ENCODE results near the gene STARD5.
A peak's percentile ranks its signal among the peaks of the same experiment; 100 is the strongest.

The STARD5 gene

DNA sequence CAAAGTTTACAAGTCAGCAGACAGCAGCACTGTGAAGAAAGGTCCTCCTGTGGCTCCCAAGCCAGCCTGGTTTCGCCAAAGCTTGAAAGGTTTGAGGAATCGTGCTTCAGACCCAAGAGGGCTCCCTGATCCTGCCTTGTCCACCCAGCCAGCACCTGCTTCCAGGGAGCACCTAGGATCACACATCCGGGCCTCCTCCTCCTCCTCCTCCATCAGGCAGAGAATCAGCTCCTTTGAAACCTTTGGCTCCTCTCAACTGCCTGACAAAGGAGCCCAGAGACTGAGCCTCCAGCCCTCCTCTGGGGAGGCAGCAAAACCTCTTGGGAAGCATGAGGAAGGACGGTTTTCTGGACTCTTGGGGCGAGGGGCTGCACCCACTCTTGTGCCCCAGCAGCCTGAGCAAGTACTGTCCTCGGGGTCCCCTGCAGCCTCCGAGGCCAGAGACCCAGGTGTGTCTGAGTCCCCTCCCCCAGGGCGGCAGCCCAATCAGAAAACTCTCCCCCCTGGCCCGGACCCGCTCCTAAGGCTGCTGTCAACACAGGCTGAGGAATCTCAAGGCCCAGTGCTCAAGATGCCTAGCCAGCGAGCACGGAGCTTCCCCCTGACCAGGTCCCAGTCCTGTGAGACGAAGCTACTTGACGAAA is 24.2 kb downstream of the STARD5 start:
- DNase-seq (ENCODE audit: low read depth in 1 of 2, low spot score in 1 of 2) = no peak
- TF ChIP-seq GABPA (IDR thresholded peaks at IDR 0.05; ENCODE audit: low read depth) (no peak), REST (IDR thresholded peaks at IDR 0.05; ENCODE audit: insufficient replicate concordance, low read depth) (no peak), SPI1 (IDR thresholded peaks at IDR 0.05; ENCODE audit: borderline replicate concordance, low read depth) (no peak), CTCF (IDR thresholded peaks at IDR 0.05; ENCODE audit: insufficient read depth, low read length) (no peak), POLR2AphosphoS5 (IDR thresholded peaks at IDR 0.05; ENCODE audit: low read depth) (no peak)
- Histone ChIP-seq H3K27me3 (ENCODE audit: insufficient read depth, poor library complexity, severe bottlenecking) (no peaks in the 10 kb centered on the region), H3K4me3 (replicated peaks; ENCODE audit: insufficient read depth, low read length) (no peak overlapping the region), H3K27ac (replicated peaks) (no peak overlapping the region)

- TF ChIP-seq SPI1 (IDR thresholded peaks at IDR 0.05; ENCODE audit: borderline replicate concordance, low read depth) = no peak
- no peak for TF ChIP-seq CTCF (IDR thresholded peaks at IDR 0.05; ENCODE audit: insufficient read depth, low read length)
- TF ChIP-seq POLR2AphosphoS5 (IDR thresholded peaks at IDR 0.05; ENCODE audit: low read depth) = no peak
- no peak for TF ChIP-seq REST (IDR thresholded peaks at IDR 0.05; ENCODE audit: insufficient replicate concordance, low read depth)
- TF ChIP-seq GABPA (IDR thresholded peaks at IDR 0.05; ENCODE audit: low read depth) = no peak
- no peak for DNase-seq (ENCODE audit: low read depth in 1 of 2, low spot score in 1 of 2)
- Histone ChIP-seq H3K4me3 (replicated peaks; ENCODE audit: insufficient read depth, low read length) (no peak overlapping the region), H3K27ac (replicated peaks) (no peak overlapping the region), H3K27me3 (ENCODE audit: insufficient read depth, poor library complexity, severe bottlenecking) (no peaks in the 10 kb centered on the region)
These were observed 24.8 kb downstream of the STARD5 start for GRCh38 chr15:81299156-81299555.

GRCh38 chr15:81298611-81299010 is 25.3 kb downstream of the STARD5 start:
- no peak for DNase-seq (ENCODE audit: low read depth in 1 of 2, low spot score in 1 of 2)
- Histone ChIP-seq H3K27me3 (ENCODE audit: insufficient read depth, poor library complexity, severe bottlenecking) (no peaks in the 10 kb centered on the region), H3K27ac (replicated peaks) (peak overlapping the region; percentile 78), H3K4me3 (replicated peaks; ENCODE audit: insufficient read depth, low read length) (no peak overlapping the region; the same call in 1 of the 2 replicates)
- TF ChIP-seq POLR2AphosphoS5 (IDR thresholded peaks at IDR 0.05; ENCODE audit: low read depth) (no peak), GABPA (IDR thresholded peaks at IDR 0.05; ENCODE audit: low read depth) (no peak), CTCF (IDR thresholded peaks at IDR 0.05; ENCODE audit: insufficient read depth, low read length) (no peak), SPI1 (IDR thresholded peaks at IDR 0.05; ENCODE audit: borderline replicate concordance, low read depth) (no peak)

Measured in HL-60 (cell line).